GM12892 (cell line): ENCODE data around the gene DDRGK1.

Source experiments
- POLR2A ChIP-seq: IDR thresholded peaks from 2 replicates; pipeline ENCODE4 v1.6.1; 2011; ENCODE audit warnings: low read depth, low read length, control low read depth
- POLR2AphosphoS5 ChIP-seq: IDR thresholded peaks from 2 replicates; pipeline ENCODE4 v1.6.1; 2011; ENCODE audit warnings: low read depth, low read length, control low read depth
- TAF1 ChIP-seq: IDR thresholded peaks from 2 replicates; pipeline ENCODE4 v1.6.1; 2011; ENCODE audit warnings: low read depth, mild to moderate bottlenecking, control low read depth, low read length, borderline replicate concordance

DNA sequence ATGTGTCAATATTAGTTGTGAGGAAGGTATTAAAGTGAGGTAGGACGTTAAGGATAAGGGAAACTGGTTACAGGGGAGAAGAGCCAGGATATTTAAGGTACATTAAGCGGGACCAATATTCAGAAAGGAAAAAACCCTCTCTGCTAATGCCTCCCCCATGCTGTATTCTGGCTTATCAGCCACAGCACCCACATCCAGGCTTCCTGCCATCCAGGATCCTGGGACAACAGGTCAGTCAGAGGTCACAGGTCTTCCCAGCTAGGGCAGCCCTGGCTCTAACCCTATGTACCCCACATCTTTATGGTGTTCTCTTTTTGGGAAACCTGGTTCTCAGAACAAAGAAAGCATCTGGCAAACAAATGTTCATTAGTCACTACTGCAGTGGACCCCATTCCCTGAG lies 5.3 kb downstream of the DDRGK1 start:
- TF ChIP-seq POLR2A (no peak), TAF1 (no peak), POLR2AphosphoS5 (no peak)
